Measurements from ENCODE around the gene YDJC. TPM values are rescaled to one million over a fixed set of nuclear protein-coding genes. Genes with fewer than 3 reads are reported as not detected.

The YDJC gene
- total and polyA plus RNA-seq, 2 of the 4 experiments (the other 2 are of a cell fraction), result 8.1 to 23.6 TPM

GRCh38 chr22:21626073-21626734 lies 3.6 kb downstream of the YDJC start:
- Histone ChIP-seq H3K56ac (ENCODE audit: extremely low read depth, insufficient read depth, low read length) (no peak overlapping the region), H2BK15ac (ENCODE audit: low read depth, low read length) (no peak overlapping the region), H3K79me1 (ENCODE audit: low read depth in 1 of 2, low read length in 2 of 2) (peaks cover 21 to 79% of the 10 kb centered on the region in 2 experiments), H2BK120ac (ENCODE audit: low read depth, low read length) (no peak overlapping the region), H4K8ac (ENCODE audit: low read depth in 2 of 2, low read length in 2 of 2) (no peak overlapping the region), H4K20me1 (ENCODE audit: insufficient read depth, low read length) (peaks cover 61% of the 10 kb centered on the region), H3K23ac (ENCODE audit: low read depth, low read length) (no peak overlapping the region), H3K9me1 (ENCODE audit: insufficient read depth, low read length) (peaks cover 7% of the 10 kb centered on the region; the same call in 1 of the 2 replicates), H3K4me3 (ENCODE audit: insufficient read depth, low read depth, low read length) (no peak overlapping the region), H3K18ac (ENCODE audit: low read depth, low read length) (no peak overlapping the region), H3K14ac (replicated peaks; ENCODE audit: low read depth, low read length) (no peak overlapping the region), H4K5ac (ENCODE audit: low read depth, low read length) (no peak overlapping the region), H3K4ac (ENCODE audit: low read depth, low read length) (no peak overlapping the region), H3K9me3 (ENCODE audit: control insufficient read depth, insufficient read depth, low read length) (no peaks in the 10 kb centered on the region), H3K27me3 (ENCODE audit: control insufficient read depth, insufficient read depth, low read length) (no peaks in the 10 kb centered on the region), H4K91ac (ENCODE audit: insufficient read depth, low read depth, low read length) (no peak overlapping the region), H2AK5ac (ENCODE audit: low read depth, low read length) (no peak overlapping the region), H3K4me1 (ENCODE audit: control insufficient read depth, insufficient read depth, low read length) (peaks cover 7% of the 10 kb centered on the region), H2AFZ (replicated peaks; ENCODE audit: low read length, poor library complexity) (no peak overlapping the region), H2AK9ac (replicated peaks; ENCODE audit: low read depth, low read length, poor library complexity) (no peak overlapping the region), H3K36me3 (ENCODE audit: control insufficient read depth, insufficient read depth, low read length) (peaks cover 20% of the 10 kb centered on the region), H3K9ac (ENCODE audit: low read depth, low read length) (no peak overlapping the region), H3K4me2 (ENCODE audit: low read depth, low read length) (no peak overlapping the region), H2BK20ac (ENCODE audit: low read depth, low read length) (no peak overlapping the region), H3K27ac (ENCODE audit: insufficient read depth, low read length) (no peak overlapping the region), H2BK5ac (ENCODE audit: low read depth, low read length, poor library complexity, severe bottlenecking) (no peak overlapping the region)
- DNase-seq, result no peak
- TF ChIP-seq MXI1 (IDR thresholded peaks at IDR 0.05; ENCODE audit: borderline replicate concordance, low read depth, low read length), result no peak
- no peak for TF ChIP-seq MAFK (IDR thresholded peaks at IDR 0.05; ENCODE audit: low read depth, low read length)
- TF ChIP-seq ELK1 (IDR thresholded peaks at IDR 0.05; ENCODE audit: borderline replicate concordance, low read depth, low read length), result no peak
- no peak for TF ChIP-seq MAZ (IDR thresholded peaks at IDR 0.05; ENCODE audit: borderline replicate concordance, low read depth, low read length)
- TF ChIP-seq USF2 (IDR thresholded peaks at IDR 0.05; ENCODE audit: low read depth, low read length), result no peak
- TF ChIP-seq FOS (IDR thresholded peaks at IDR 0.05; ENCODE audit: low read depth, low read length), result no peak
- no peak for TF ChIP-seq RCOR1 (IDR thresholded peaks at IDR 0.05; ENCODE audit: insufficient replicate concordance, low read length)
- no peak for TF ChIP-seq CHD1 (IDR thresholded peaks at IDR 0.05; ENCODE audit: low read depth, low read length)
- TF ChIP-seq BHLHE40 (IDR thresholded peaks at IDR 0.05; ENCODE audit: low read depth, low read length), result no peak
- no peak for TF ChIP-seq RFX5 (IDR thresholded peaks at IDR 0.05; ENCODE audit: low read depth, low read length)
- WGBS, 2 experiments (ENCODE audit: extremely low coverage in 2 of 2, insufficient read length in 1 of 2), result 67% methylated on average over 1 of the region's 4 CpGs; no CpG with 5 or more reads in 1 of the 2 experiments
- ATAC-seq (ENCODE audit: low read depth), result no peak
- dilution Hi-C loops (cut with HindIII; ENCODE audit: low sequenced_read_pairs, unreplicated experiment) (no loop called here), intact Hi-C loops (cut with micrococcal nuclease) (no loop called here), in situ Hi-C loops (cut with MboI; ENCODE audit: low sequenced_read_pairs) (no loop called here)
- ChIA-PET POLR2A (ENCODE audit: unreplicated experiment) (no interaction called here), CTCF (no interaction called here)
- BruUV-seq (replicated peaks), result no TSS peak

All from IMR-90 (cell line).